Inflammatory macrophage treated with lipopolysaccharide for 1 hour (primary cell): ENCODE data around the gene STATH.
"Not testable (repeated sequence)": the region's sequence is repeated elsewhere in the genome, so short reads cannot be mapped to it uniquely, and the experiment has no call there.

Experiments
- DNase-seq, 2 donors: peaks; one replicate each; pipeline ENCODE4 v3.0.0-alpha.2; 2020 to 2022

The STATH gene, protein sequence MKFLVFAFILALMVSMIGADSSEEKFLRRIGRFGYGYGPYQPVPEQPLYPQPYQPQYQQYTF

DNA sequence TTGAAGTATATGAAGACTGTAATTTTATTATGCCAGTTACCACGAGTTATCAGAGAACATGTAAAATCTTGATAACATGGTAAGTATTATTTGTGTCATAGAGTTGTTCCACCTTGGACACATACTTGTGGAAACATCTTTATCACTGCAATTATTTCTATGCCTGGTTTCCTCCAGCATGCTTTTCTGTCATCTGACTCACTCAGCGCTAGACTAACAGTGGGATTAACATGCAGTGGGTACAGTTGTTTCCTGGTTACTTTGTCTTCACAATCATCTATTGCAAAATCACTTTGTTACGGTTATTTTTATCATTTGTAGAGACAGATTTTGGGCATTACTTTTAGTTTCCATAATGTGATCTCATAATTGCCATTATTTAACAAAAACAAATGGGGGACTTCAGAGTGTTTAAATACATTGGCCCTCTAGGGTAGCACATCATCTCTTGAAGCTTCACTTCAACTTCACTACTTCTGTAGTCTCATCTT lies at the start of gene STATH:
STATH (plus strand) TSS at position 441 of the 491 bp plus-strand sequence. CDS start 2,472 bp downstream, outside the sequence.
- no peak for DNase-seq

DNA sequence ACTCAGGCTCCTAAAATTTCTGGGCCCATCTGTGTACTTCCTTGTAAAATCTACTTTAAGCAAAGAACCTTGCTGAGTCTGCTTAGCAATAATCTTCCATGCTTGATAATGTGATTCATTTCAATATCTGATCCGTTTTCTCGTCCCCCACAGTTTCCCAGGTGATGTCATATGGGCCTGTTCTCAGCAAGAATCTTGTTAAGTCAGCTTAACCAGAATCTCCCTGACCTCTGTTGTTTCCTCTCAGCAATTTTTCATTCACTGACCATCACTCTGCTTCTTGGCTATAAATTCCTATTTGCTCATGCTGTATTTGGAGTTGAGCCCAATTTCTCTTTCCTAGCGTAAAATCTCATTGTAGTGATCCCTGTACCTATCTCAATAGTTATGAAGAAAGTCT lies 44.2 kb upstream of the STATH start:
- DNase-seq = no peak

DNA sequence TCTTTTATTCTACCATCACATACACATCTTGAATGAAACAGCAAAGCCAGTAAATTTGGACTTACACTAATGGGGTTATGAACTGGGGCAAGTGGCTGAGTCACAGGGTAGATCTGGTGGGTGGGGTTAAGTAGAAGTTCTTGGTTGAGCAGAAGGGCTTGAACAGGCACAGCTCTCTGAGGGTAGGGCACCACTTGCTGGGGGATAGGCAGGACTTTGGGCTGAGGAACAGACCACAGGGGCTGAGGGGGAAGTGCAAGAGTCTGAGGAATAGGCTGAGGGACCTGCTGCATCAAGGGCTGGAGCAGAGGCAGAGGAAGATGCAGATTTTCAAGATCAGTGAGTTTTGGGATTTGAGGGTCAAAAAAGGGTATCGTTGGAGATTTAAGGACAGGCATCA lies 38.6 kb upstream of the STATH start:
- DNase-seq = no peak

DNA sequence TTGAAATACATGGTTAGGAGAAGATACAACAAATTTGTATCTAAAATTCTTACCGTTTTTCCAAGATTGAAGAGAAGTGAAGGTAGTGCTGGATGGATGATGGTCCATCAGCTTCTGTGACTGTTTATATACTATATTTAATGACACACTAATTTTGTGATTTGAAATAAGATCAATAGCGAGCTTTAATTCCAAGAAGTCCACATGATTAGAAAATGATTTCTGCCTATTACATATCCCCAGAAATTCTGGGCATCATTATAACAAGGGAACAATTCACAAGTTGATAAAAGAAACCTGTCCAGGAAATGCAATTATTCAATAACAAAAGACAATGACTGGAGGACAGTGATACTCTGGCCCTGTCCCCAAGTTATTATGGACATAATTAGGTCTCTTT lies 30.1 kb upstream of the STATH start, which contains the start of gene CSN2:
CSN2 (minus strand) TSS at position 101 of the 400 bp plus-strand sequence. CDS start 4,733 bp downstream, outside the sequence.
- no peak for DNase-seq

DNA sequence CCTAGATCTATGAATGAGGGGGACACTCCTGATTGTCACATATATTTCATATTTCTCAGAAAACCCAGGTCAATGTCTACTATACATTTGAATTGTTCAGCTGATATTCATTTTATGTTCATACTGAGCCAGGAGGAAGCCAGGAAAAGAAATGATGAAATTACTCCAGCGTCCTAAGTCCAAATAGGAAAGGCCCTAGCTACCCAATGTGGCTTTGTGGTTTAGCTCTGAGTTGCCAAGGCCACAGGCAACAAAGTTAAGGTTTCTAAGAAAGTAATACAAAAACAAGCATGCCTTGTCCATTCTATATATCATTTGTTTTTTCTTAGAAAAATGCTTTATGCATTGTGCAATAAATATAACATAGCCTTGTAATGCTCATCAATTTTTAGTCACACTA lies 25.7 kb upstream of the STATH start:
- no peak for DNase-seq

DNA sequence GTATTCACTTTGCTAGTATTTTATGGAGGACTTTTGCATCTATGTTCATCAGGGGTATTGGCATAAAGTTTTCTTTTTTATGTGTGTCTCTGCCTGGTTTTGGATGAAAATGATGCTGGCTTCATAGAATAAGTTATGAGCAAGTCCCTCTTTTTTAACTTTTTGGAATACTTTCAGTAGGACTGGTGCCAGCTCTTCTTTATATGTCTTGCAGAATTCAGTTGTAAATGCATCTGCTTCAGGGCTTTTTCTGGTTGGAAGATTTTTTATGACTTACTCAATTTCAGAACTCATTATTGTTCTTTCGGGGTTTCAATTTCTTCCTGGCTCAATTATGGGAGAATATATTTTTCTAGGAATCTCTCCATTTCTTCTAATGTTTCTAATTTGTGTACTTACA lies 21.1 kb upstream of the STATH start:
- DNase-seq = no peak

DNA sequence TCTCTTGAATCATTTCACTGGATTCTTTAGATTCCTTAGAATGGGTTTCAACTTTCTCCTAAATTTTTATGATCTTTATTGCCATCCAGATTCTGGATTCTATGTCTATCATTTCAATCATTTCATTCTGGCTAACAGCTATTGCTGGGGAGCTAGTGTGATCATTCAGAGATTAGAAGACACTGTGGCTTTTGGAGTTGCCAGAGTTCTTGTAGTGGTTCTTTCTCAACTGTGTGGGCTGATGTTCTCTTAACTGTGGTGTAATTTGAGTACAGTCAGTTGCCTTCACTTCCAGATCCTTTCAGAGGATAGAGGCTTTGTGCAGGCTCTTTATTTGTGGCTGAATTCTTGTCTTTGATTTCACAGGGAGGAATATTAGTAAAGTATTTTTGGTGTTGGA lies 18.2 kb upstream of the STATH start:
- no peak for DNase-seq

DNA sequence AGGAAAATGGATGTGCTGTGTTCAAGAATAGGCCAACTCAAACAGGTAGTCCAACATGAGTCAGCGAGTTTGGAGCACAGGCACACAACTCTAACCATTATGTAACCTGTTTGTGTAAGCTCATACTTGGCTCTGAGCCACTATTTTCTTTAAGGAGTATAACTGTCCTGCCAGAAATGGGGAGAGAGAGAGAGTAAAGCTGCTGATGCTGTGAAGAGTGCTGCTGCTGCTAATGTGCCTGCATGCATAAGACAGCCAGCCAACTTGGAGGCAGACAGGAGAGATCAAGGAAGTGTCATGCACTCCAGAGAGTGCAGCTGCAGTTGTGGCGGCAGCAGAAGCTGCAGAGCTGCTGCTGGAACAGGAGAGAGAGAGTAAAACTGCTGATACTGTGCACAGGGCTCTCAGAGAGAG lies 11.7 kb upstream of the STATH start:
- no peak for DNase-seq

DNA sequence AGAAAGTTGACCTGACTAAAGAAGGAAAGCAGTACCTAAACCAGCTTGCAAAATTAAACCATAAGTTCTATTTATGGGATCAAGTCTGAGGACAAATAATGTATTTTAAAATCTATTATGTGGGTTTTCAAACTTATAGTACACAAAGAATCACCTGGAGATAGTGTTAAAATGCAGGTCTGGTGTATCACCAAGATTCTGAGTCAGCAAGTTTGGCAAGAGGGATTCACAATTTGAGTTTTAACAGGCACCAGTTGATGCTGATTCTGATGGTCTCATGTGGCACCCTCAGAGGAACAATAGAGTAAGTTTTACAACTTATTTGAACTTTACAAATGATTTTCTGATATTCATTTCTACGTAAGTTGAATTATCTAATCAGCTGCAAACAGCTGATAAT lies 9.1 kb upstream of the STATH start:
- DNase-seq = no peak

DNA sequence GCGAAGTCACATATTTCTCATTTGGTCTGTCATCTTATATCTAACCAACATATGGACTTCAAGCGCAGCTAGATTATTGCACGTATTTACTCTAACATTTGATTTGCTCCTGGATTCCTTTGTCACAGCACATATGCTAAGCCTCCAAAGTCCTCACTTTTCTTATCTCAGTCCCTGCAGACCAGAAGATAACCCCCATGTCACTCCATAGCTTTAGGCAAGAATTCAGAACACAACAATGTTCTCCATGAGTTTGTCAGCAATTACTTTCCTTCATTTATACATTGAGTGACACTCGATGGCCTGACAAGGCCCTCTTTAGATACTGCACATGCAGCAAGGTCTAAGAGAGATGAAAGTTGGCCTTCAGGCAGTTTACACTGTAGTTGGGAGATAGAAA lies 4.8 kb upstream of the STATH start:
- no peak for DNase-seq

DNA sequence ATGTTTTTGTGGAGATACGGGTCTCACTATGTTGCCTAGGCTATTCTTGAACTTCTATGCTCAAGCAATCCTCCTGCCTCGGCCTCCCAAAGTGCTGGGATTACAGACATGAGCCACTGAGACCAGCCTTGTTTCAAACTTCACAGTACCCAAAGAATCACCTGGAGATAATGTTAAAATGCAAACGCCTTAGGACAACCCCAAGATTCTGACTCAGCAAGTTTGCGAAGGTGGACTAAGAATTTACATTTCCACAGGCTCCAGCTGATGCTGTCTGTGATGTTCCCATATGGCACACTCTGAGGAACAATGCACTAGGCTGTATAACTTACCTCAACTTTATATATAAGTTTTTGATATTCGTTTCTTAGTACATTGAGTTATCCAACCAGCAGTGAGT lies 984 bp upstream of the STATH start:
- DNase-seq = no peak

DNA sequence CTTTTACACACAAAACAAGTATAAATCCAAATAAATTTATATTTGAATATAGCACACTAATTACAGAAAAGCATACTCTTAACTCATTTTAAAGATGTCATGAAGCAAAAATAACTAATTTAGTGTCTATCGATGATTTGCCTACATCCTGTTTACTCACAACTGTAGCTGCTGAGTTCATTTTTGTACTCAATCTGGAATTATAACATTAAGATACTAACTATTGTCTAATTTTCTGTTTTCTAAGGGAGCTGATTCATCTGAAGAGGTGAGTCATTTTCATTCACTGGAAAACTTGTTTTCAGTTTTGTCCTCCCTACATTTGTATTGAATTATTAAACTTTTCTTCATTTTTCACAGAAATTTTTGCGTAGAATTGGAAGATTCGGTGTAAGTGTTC lies 3.7 kb downstream of the STATH start:
- DNase-seq = no peak

DNA sequence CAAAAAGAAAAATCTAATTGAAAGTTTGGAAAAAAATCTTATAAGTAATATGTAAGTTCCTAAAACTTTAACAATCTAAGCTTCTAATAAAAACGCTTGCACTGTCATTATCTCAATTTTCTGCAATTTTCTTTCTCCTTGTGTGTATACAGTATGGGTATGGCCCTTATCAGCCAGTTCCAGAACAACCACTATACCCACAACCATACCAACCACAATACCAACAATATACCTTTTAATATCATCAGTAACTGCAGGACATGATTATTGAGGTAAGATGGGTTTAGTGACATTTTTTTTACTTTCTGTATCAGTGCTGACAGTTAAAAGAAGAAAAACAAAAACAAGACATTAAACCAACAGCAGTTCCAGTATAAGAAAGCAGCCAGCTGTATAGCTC lies 4.9 kb downstream of the STATH start:
- no peak for DNase-seq

DNA sequence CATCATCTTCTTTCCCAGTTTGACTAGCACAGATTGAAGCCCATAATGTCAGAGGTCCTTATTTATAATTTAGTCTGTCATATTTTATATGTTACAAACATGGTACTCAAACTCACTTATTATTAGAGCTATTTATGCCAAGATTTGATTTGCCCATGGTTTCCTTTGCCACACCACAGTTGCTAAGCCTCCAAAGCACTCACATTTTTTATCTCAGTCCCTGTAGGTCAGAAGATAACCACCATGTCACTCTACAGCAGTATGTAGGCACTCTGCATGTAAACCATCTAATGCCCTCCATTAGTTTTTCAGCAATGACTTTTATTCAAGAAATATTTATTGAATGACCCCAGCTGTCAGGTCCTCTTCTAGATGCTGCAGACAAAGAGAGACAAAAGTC lies 6.7 kb downstream of the STATH start:
- DNase-seq = no peak

DNA sequence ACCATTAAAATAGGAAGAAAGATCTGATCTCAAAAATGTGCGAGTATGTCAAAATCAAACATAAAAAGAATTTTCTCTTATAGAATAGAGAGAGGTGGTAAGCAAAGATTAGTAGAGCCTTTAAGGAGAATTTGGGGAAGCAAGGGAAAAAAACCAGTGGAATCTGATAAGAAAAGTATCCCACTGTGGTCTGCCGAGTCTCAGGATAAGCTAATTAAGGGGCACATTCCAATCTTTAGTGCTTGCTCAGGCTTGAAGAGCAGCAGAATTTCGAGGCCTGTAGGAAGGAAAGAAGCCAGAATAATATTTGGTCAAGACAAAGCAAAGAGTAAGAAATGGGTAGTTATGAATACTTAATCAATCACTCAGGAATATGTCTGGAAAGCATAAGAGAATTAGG lies 13.0 kb downstream of the STATH start:
- no peak for DNase-seq

DNA sequence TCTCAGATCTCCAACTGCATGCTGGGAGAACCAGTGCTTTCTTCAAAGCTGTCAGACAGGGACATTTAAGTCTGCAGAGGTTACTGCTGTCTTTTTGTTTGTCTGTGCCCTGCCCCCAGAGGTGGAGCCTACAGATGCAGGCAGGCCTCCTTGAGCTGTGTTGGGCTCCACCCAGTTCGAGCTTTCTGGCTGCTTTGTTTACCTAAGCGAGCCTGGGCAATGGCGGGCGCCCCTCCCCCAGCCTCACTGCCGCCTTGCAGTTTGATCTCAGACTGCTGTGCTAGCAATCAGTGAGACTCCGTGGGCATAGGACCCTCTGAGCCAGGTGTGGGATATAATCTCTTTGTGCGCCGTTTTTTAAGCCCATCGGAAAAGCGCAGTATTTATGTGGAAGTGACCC lies 23.2 kb downstream of the STATH start:
- DNase-seq = not testable (repeated sequence)

DNA sequence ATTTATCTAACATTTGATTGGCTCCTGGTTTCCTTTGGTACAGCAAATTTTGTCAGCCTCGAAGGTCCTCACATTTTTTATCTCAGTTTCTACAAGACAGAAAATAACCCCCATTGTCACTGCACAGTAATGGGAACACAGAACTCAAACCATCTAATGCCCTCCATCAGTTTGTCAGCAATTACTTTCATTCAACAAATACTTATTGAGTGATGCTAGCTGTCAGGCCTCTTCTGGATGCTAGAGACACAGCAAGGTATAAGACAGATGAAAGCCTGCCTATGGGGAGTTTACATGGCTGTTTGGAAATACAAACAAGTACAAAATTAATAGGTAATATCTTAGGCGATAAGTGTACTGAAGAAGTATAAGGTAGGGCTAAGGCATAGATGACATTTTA lies 27.5 kb downstream of the STATH start:
- no peak for DNase-seq

DNA sequence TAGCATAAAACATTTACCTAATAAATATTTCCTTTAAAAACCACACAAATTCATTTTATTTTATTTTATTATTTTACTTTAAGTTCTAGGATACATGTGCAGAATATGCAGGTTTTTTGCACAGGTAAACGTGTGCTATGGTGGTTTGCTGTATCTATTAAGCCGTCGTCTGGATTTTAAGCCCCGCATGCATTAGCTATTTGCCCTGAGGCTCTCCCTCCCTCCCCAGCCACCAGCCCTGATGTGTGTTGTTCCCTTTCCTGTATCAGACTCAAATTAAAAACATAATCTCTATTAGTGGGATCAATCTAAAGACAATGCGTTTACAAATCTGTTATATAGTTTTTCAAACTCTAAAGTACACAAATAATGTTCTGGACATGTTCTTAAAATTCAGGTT lies 31.2 kb downstream of the STATH start:
- DNase-seq = no peak

DNA sequence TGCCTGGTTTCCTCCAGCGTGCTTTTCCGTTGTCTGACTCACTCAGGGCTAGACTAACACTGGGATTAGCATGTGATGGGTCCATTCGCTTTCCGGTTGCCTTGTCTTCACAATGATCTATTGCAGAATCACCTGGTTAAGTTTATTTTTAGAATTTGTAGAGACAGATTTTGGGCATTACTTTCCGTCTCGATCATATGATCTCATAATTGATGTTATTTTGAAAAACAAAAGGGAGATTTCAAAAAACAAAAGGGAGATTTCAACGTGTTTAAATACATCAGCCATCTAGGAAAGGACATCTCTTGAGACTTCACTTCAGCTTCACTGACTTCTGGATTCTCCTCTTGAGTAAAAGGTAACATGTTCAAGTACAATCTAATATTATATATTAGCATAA lies 32.4 kb downstream of the STATH start, which contains the start of gene HTN3:
HTN3 (plus strand) TSS at position 301 of the 400 bp plus-strand sequence. CDS start 2,282 bp downstream, outside the sequence.
- not testable (repeated sequence) for DNase-seq

DNA sequence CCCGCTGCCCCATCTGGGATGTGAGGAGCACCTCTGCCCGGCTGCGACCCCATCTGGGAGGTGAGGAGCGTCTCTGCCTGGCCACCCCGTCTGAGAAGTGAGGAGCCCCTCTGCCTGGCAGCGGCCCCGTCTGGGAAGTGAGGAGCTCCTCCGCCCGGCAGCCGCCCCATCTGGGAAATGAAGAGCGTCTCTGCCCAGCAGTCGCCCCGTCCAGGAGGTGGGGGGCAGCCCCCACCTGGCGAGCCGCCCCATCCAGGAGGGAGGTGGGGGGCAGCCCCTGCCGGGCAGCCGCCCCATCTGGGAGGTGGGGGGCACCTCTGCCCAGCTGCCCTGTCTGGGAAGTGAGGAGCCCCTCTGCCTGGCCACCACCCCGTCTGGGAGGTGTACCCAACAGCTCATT lies 41.8 kb downstream of the STATH start:
- DNase-seq = not testable (repeated sequence)

DNA sequence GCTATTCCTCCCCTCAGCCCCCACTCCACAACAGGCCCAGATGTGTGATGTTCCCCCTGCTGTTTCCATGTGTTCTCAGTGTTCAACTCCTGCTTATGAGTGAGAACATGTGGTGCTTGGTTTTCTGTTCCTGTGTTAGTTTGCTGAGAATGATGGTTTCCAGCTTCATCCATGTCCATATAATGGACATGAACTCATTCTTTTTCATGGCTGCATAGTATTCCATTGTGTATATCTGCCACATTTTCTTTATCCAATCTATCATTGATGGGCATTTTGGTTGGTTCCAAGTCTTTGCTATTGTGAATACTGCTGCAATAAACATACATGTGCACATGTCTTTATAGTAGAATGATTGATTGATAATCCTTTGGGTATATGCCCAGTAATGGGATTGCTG lies 44.2 kb downstream of the STATH start:
- DNase-seq = not testable (repeated sequence)

DNA sequence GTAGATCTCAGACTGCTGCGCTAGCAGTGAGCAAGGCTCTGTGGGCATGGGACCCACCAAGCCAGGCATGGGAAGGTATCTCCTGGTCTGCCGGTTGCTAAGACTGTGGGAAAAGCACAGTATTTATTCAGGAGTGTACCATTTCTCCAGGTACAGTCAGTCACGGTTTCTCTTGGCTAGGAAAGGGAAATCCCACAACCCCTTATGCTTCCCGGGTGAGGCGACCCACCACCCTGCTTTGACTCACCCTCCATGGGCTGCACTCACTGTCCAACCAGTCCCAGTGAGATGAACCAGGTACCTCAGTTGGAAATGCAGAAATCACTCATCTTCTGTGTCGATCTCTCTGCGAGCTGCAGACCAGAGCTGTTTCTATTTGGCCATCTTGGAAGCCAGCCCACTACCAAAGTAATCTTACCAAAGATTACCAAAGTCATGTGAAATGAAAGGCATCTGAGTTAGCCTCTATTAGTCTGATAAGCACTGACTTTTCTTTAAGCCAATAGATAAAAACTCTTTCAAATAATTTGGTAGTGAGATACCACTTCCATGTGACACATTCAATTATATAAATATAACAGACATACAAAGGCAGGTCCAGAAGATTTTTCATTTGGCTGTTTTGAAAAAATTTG lies 46.0 kb downstream of the STATH start:
- DNase-seq = no peak

DNA sequence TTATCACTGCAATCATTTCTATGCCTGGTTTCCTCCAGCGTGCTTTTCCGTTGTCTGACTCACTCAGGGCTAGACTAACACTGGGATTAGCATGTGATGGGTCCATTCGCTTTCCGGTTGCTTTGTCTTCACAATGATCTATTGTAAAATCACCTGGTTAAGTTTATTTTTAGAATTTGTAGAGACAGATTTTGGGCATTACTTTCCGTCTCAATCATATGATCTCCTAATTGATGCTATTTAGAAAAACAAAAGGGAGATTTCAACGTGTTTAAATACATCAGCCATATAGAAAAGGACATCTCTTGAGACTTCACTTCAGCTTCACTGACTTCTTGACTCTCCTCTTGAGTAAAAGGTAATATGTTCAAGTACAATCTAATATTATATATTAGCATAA lies 54.4 kb downstream of the STATH start, which contains the start of gene HTN1:
HTN1 (plus strand) TSS at position 301 of the 400 bp plus-strand sequence. CDS start 2,639 bp downstream, outside the sequence.
- not testable (repeated sequence) for DNase-seq
